Neutrophil (primary cell): ENCODE data around the gene ESPL1.

Experiments
- H3K27ac ChIP-seq: fragments of 200-600 bp; sonication (generic); 2 replicates; pipeline ENCODE4 v1.5.1; 2016; ENCODE audit warnings: mild to moderate bottlenecking, moderate library complexity
- H3K27me3 ChIP-seq: fragments of 200-600 bp; sonication (generic); 2 replicates; pipeline ENCODE4 v1.6.0; 2016; ENCODE audit warnings: mild to moderate bottlenecking
- H3K36me3 ChIP-seq: fragments of 200-600 bp; sonication (generic); 2 replicates; pipeline ENCODE4 v1.5.1; 2017
- H3K4me1 ChIP-seq, 2 experiments: fragments of 200-600 bp in 1 of 2; sonication (generic) in 1 of 2; 1 replicate in 1 of 2; 2 replicates in 1 of 2; pipeline versions ENCODE4 v1.5.1 to v1.6.1; 2013 to 2016; ENCODE audit warnings: low read depth in 1 of 2, low read length in 1 of 2, mild to moderate bottlenecking in 1 of 2, moderate library complexity in 1 of 2; ENCODE audit not compliant: control insufficient read depth in 1 of 2, insufficient read depth in 1 of 2
- H3K4me3 ChIP-seq, 2 experiments: fragments of 200-600 bp in 1 of 2; sonication (generic) in 1 of 2; 1 replicate in 1 of 2; 2 replicates in 1 of 2; pipeline ENCODE4 v1.5.1; 2013 to 2016; ENCODE audit warnings: low read depth in 1 of 2, low read length in 1 of 2, mild to moderate bottlenecking in 1 of 2, moderate library complexity in 1 of 2
- H3K9me3 ChIP-seq: fragments of 200-600 bp; sonication (generic); 2 replicates; pipeline ENCODE4 v1.5.1; 2016
- TF ChIP-seq, protein P1 (sequence below): fragments of 200-600 bp; sonication (generic); IDR thresholded peaks from 2 replicates; pipeline ENCODE4 v1.5.1; 2016; ENCODE audit warnings: antibody characterized with exemption

ESPL1 gene

DNA sequence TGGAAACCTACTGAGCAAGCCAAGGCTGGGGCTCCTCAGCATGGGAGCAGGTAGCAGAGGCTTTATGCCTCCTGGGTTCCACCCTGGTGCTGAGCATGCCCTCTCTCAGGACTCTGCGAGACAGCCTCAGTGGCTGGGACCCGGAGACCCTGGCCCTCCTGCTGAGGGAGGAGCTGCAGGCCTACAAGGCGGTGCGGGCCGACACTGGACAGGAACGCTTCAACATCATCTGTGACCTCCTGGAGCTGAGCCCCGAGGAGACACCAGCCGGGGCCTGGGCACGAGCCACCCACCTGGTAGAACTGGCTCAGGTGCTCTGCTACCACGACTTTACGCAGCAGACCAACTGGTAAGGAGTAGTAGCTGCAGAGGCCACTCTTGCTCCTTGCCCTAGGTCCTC, 8.4 kb downstream of the ESPL1 start:
- no peak overlapping the region for H3K4me3 ChIP-seq
- TF ChIP-seq, protein P1, sequence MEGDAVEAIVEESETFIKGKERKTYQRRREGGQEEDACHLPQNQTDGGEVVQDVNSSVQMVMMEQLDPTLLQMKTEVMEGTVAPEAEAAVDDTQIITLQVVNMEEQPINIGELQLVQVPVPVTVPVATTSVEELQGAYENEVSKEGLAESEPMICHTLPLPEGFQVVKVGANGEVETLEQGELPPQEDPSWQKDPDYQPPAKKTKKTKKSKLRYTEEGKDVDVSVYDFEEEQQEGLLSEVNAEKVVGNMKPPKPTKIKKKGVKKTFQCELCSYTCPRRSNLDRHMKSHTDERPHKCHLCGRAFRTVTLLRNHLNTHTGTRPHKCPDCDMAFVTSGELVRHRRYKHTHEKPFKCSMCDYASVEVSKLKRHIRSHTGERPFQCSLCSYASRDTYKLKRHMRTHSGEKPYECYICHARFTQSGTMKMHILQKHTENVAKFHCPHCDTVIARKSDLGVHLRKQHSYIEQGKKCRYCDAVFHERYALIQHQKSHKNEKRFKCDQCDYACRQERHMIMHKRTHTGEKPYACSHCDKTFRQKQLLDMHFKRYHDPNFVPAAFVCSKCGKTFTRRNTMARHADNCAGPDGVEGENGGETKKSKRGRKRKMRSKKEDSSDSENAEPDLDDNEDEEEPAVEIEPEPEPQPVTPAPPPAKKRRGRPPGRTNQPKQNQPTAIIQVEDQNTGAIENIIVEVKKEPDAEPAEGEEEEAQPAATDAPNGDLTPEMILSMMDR: no peak
- no peaks in the 10 kb centered on the region for H3K9me3 ChIP-seq
- no peak overlapping the region for H3K27ac ChIP-seq
- H3K27me3 ChIP-seq: no peaks in the 10 kb centered on the region
- H3K4me1 ChIP-seq: peaks cover 8 to 10% of the 10 kb centered on the region in 2 experiments
- peaks cover 20% of the 10 kb centered on the region for H3K36me3 ChIP-seq

DNA sequence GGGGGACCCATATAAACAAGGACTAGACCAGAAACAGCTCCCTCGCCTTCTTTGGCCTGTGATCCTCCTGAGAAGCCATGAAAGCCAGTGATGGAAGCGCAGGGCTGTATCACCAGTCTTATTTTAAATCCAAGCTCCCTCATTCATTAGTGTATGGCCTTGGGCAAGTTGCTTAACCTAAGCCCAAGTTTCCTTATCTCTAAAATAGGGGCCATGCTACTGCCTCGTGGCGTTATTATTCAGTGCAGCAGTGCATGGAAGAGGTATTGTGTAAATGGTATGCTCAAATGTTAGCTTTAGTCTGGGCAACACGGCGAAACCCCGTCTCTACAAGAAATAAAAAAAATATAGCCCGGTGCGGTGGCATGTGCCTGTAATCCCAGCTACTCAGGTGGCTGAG, 9.9 kb downstream of the ESPL1 start:
- H3K36me3 ChIP-seq: peaks cover 35% of the 10 kb centered on the region
- peaks cover 8 to 10% of the 10 kb centered on the region in 2 experiments for H3K4me1 ChIP-seq
- no peaks in the 10 kb centered on the region for H3K27me3 ChIP-seq
- TF ChIP-seq, protein P1: no peak
- H3K9me3 ChIP-seq: no peaks in the 10 kb centered on the region
- H3K27ac ChIP-seq: no peak overlapping the region
- H3K4me3 ChIP-seq: no peak overlapping the region

DNA sequence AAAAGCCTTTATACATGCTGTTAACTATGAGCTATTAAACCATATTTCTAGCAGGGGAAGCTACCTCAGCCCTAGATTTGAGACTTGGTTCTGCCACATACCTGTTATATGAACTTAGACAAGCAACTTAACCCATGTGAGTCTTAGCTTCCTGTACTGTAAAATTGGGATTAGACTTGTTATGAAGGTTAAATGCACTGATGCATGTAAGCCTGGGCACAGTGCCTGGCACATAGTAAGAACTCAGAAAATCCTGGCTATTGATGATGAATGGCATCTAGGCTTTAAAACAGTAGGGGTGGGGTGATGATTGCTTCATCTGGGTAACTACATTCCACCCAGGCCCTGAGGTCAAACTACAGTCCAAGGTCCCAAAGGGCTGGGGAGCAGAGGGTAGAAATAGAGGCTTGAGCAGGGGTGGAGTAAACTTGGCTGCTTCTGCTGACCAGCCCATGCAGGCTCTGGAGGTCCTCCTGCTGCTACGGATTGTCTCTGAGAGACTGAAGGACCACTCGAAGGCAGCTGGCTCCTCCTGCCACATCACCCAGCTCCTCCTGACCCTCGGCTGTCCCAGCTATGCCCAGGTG, 11.3 kb downstream of the ESPL1 start:
- Histone ChIP-seq H3K4me3 (no peak overlapping the region), H3K36me3 (peaks cover 39% of the 10 kb centered on the region), H3K9me3 (no peaks in the 10 kb centered on the region), H3K27ac (no peak overlapping the region), H3K27me3 (no peaks in the 10 kb centered on the region), H3K4me1 (peaks cover 8 to 10% of the 10 kb centered on the region in 2 experiments)
- TF ChIP-seq, protein P1: no peak

DNA sequence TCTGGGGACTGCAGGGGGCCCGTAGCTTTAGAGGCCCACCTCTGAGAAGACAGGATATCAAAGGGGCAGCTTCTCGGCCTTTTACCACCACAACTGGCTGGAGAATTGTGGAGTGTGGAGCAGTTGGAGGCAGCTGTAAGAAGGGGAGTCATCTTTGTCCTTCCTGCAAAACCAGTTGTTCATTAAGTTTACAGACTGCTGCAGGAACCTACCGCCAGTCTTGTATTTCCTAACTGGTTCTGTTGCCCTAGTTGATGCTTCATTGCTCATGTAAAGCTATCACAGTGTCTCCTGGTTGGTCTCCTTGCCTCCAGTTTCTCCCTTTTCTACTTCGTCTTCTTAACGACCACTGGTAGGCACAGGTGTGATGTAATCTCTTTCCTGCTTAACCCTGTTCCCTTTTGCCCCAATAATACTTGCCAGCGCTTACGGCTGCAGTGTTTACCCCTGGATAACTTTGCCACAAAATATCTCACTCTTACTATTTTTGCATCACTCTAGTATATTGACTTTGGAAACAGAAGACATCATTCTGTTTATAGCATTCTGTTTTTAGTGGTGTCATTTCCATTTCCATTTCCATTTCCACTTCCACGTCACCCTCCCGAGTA, 11.9 kb downstream of the ESPL1 start:
- H3K9me3 ChIP-seq: no peaks in the 10 kb centered on the region
- TF ChIP-seq, protein P1: no peak
- H3K36me3 ChIP-seq: peaks cover 35% of the 10 kb centered on the region
- H3K4me1 ChIP-seq: peaks cover 10 to 12% of the 10 kb centered on the region in 2 experiments
- no peaks in the 10 kb centered on the region for H3K27me3 ChIP-seq
- no peak overlapping the region for H3K4me3 ChIP-seq
- H3K27ac ChIP-seq: no peak overlapping the region

DNA sequence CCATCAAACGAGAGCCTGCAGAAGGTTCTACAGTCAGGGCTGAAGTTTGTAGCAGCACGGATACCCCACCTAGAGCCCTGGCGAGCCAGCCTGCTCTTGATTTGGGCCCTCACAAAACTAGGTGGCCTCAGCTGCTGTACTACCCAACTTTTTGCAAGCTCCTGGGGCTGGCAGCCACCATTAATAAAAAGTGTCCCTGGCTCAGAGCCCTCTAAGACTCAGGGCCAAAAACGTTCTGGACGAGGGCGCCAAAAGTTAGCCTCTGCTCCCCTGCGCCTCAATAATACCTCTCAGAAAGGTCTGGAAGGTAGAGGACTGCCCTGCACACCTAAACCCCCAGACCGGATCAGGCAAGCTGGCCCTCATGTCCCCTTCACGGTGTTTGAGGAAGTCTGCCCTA, 18.3 kb downstream of the ESPL1 start:
- Histone ChIP-seq H3K27ac (peak overlapping the region; percentile 76), H3K27me3 (no peaks in the 10 kb centered on the region), H3K9me3 (no peaks in the 10 kb centered on the region), H3K4me1 (peaks cover 19 to 20% of the 10 kb centered on the region in 2 experiments), H3K4me3 (no peak overlapping the region), H3K36me3 (peaks cover 40% of the 10 kb centered on the region)
- TF ChIP-seq, protein P1: no peak
